Measurements from ENCODE around the gene IL13.

IL13 gene

GRCh38 chr5:132684922-132685720 is 27.1 kb downstream of the IL13 start:
- H2AFZ ChIP-seq (ENCODE audit: low read depth, low read length) = no peak overlapping the region
- no peak overlapping the region for H2BK12ac ChIP-seq (ENCODE audit: low read length in 2 of 2)
- H3K23ac ChIP-seq (ENCODE audit: low read length in 2 of 2) = no peak overlapping the region
- H3K4me1 ChIP-seq (ENCODE audit: control insufficient read depth, insufficient read depth, low read depth, low read length) = no peaks in the 10 kb centered on the region
- H2BK5ac ChIP-seq (ENCODE audit: low read depth, low read length, poor library complexity, severe bottlenecking) = no peak overlapping the region
- H4K8ac ChIP-seq (ENCODE audit: low read length) = no peak overlapping the region
- WGBS = 96% methylated on average over 12 of the region's 12 CpGs
- H3K36me3 ChIP-seq (ENCODE audit: control insufficient read depth in 1 of 2, insufficient read depth in 2 of 2, low read depth in 1 of 2, low read length in 2 of 2) = no peaks in the 10 kb centered on the region
- H3K9ac ChIP-seq (ENCODE audit: low read length) = no peak overlapping the region
- H4K91ac ChIP-seq (ENCODE audit: low read length) = no peak overlapping the region
- H3K9me3 ChIP-seq (ENCODE audit: control insufficient read depth, low read length) = no peaks in the 10 kb centered on the region
- H3K27me3 ChIP-seq (ENCODE audit: control insufficient read depth in 1 of 2, insufficient read depth in 1 of 2, low read length in 2 of 2) = no peaks in the 10 kb centered on the region
- H3K18ac ChIP-seq (ENCODE audit: low read depth in 1 of 2, low read length in 2 of 2) = no peak overlapping the region
- no peak overlapping the region for H3K4ac ChIP-seq (ENCODE audit: low read depth in 1 of 2, low read length in 2 of 2)
- no peak overlapping the region for H2BK15ac ChIP-seq (ENCODE audit: low read depth, poor library complexity, severe bottlenecking)
- DNase-seq = no peak
- no peak overlapping the region for H3K4me3 ChIP-seq (ENCODE audit: insufficient read depth in 1 of 2, low read depth in 1 of 2, low read length in 2 of 2)
- no peak overlapping the region for H3K14ac ChIP-seq (ENCODE audit: low read length in 2 of 2)
- H2AK5ac ChIP-seq (ENCODE audit: low read length, severe bottlenecking) = no peak overlapping the region
- no peak overlapping the region for H3K27ac ChIP-seq (ENCODE audit: low read length, poor library complexity, severe bottlenecking)
- H3K79me1 ChIP-seq (replicated peaks; ENCODE audit: low read length, poor library complexity, severe bottlenecking) = no peaks in the 10 kb centered on the region
- no peak overlapping the region for H2BK120ac ChIP-seq (ENCODE audit: low read depth, low read length)
- no peak overlapping the region for H3K4me2 ChIP-seq (ENCODE audit: low read length, poor library complexity, severe bottlenecking)

GRCh38 chr5:132686193-132686592 is 28.2 kb downstream of the IL13 start:
- H3K14ac ChIP-seq (ENCODE audit: low read length in 2 of 2) = no peak overlapping the region
- no peaks in the 10 kb centered on the region for H3K36me3 ChIP-seq (ENCODE audit: control insufficient read depth in 1 of 2, insufficient read depth in 2 of 2, low read depth in 1 of 2, low read length in 2 of 2)
- H3K27ac ChIP-seq (ENCODE audit: low read length, poor library complexity, severe bottlenecking) = no peak overlapping the region
- no peak overlapping the region for H2AK5ac ChIP-seq (ENCODE audit: low read length, severe bottlenecking)
- no peak for DNase-seq
- no peak overlapping the region for H3K4me2 ChIP-seq (ENCODE audit: low read length, poor library complexity, severe bottlenecking)
- no peak overlapping the region for H2BK12ac ChIP-seq (ENCODE audit: low read length in 2 of 2)
- no peaks in the 10 kb centered on the region for H3K27me3 ChIP-seq (ENCODE audit: control insufficient read depth in 1 of 2, insufficient read depth in 1 of 2, low read length in 2 of 2)
- no peak overlapping the region for H4K91ac ChIP-seq (ENCODE audit: low read length)
- no peaks in the 10 kb centered on the region for H3K9me3 ChIP-seq (ENCODE audit: control insufficient read depth, low read length)
- H2BK5ac ChIP-seq (ENCODE audit: low read depth, low read length, poor library complexity, severe bottlenecking) = no peak overlapping the region
- H3K4me1 ChIP-seq (ENCODE audit: control insufficient read depth, insufficient read depth, low read depth, low read length) = no peaks in the 10 kb centered on the region
- H3K4ac ChIP-seq (ENCODE audit: low read depth in 1 of 2, low read length in 2 of 2) = no peak overlapping the region
- no peak overlapping the region for H2BK120ac ChIP-seq (ENCODE audit: low read depth, low read length)
- H3K9ac ChIP-seq (ENCODE audit: low read length) = no peak overlapping the region
- no peak overlapping the region for H3K4me3 ChIP-seq (ENCODE audit: insufficient read depth in 1 of 2, low read depth in 1 of 2, low read length in 2 of 2)
- WGBS = 100% methylated on average over 1 of the region's 3 CpGs
- H3K23ac ChIP-seq (ENCODE audit: low read length in 2 of 2) = no peak overlapping the region
- no peak overlapping the region for H2AFZ ChIP-seq (ENCODE audit: low read depth, low read length)
- H4K8ac ChIP-seq (ENCODE audit: low read length) = no peak overlapping the region
- H3K79me1 ChIP-seq (replicated peaks; ENCODE audit: low read length, poor library complexity, severe bottlenecking) = no peaks in the 10 kb centered on the region
- H3K18ac ChIP-seq (ENCODE audit: low read depth in 1 of 2, low read length in 2 of 2) = no peak overlapping the region
- H2BK15ac ChIP-seq (ENCODE audit: low read depth, poor library complexity, severe bottlenecking) = no peak overlapping the region

GRCh38 chr5:132687995-132688394 is 30.0 kb downstream of the IL13 start:
- H3K4me3 ChIP-seq (ENCODE audit: insufficient read depth in 1 of 2, low read depth in 1 of 2, low read length in 2 of 2) = no peak overlapping the region
- H3K4me1 ChIP-seq (ENCODE audit: control insufficient read depth, insufficient read depth, low read depth, low read length) = no peaks in the 10 kb centered on the region
- H2BK15ac ChIP-seq (ENCODE audit: low read depth, poor library complexity, severe bottlenecking) = no peak overlapping the region
- H4K91ac ChIP-seq (ENCODE audit: low read length) = no peak overlapping the region
- H3K4me2 ChIP-seq (ENCODE audit: low read length, poor library complexity, severe bottlenecking) = no peak overlapping the region
- no peaks in the 10 kb centered on the region for H3K79me1 ChIP-seq (replicated peaks; ENCODE audit: low read length, poor library complexity, severe bottlenecking)
- H3K27me3 ChIP-seq (ENCODE audit: control insufficient read depth in 1 of 2, insufficient read depth in 1 of 2, low read length in 2 of 2) = no peaks in the 10 kb centered on the region
- no peak overlapping the region for H2BK12ac ChIP-seq (ENCODE audit: low read length in 2 of 2)
- H2AK5ac ChIP-seq (ENCODE audit: low read length, severe bottlenecking) = no peak overlapping the region
- H3K23ac ChIP-seq (ENCODE audit: low read length in 2 of 2) = no peak overlapping the region
- no peak overlapping the region for H2AFZ ChIP-seq (ENCODE audit: low read depth, low read length)
- H2BK5ac ChIP-seq (ENCODE audit: low read depth, low read length, poor library complexity, severe bottlenecking) = no peak overlapping the region
- no peak overlapping the region for H4K8ac ChIP-seq (ENCODE audit: low read length)
- no peak for DNase-seq
- H3K14ac ChIP-seq (ENCODE audit: low read length in 2 of 2) = no peak overlapping the region
- H3K27ac ChIP-seq (ENCODE audit: low read length, poor library complexity, severe bottlenecking) = no peak overlapping the region
- no peaks in the 10 kb centered on the region for H3K9me3 ChIP-seq (ENCODE audit: control insufficient read depth, low read length)
- no peak overlapping the region for H2BK120ac ChIP-seq (ENCODE audit: low read depth, low read length)
- no peak overlapping the region for H3K4ac ChIP-seq (ENCODE audit: low read depth in 1 of 2, low read length in 2 of 2)
- H3K9ac ChIP-seq (ENCODE audit: low read length) = no peak overlapping the region
- H3K18ac ChIP-seq (ENCODE audit: low read depth in 1 of 2, low read length in 2 of 2) = no peak overlapping the region
- H3K36me3 ChIP-seq (ENCODE audit: control insufficient read depth in 1 of 2, insufficient read depth in 2 of 2, low read depth in 1 of 2, low read length in 2 of 2) = no peaks in the 10 kb centered on the region
- WGBS = 96% methylated on average over 4 of the region's 5 CpGs

- H3K4me2 ChIP-seq (ENCODE audit: low read length, poor library complexity, severe bottlenecking) = no peak overlapping the region
- no peaks in the 10 kb centered on the region for H3K79me1 ChIP-seq (replicated peaks; ENCODE audit: low read length, poor library complexity, severe bottlenecking)
- H2BK15ac ChIP-seq (ENCODE audit: low read depth, poor library complexity, severe bottlenecking) = no peak overlapping the region
- no peak overlapping the region for H2AFZ ChIP-seq (ENCODE audit: low read depth, low read length)
- H2BK12ac ChIP-seq (ENCODE audit: low read length in 2 of 2) = no peak overlapping the region
- H4K8ac ChIP-seq (ENCODE audit: low read length) = no peak overlapping the region
- H3K4me3 ChIP-seq (ENCODE audit: insufficient read depth in 1 of 2, low read depth in 1 of 2, low read length in 2 of 2) = no peak overlapping the region
- no peak overlapping the region for H3K18ac ChIP-seq (ENCODE audit: low read depth in 1 of 2, low read length in 2 of 2)
- no peak overlapping the region for H2AK5ac ChIP-seq (ENCODE audit: low read length, severe bottlenecking)
- no peak overlapping the region for H3K4ac ChIP-seq (ENCODE audit: low read depth in 1 of 2, low read length in 2 of 2)
- no peaks in the 10 kb centered on the region for H3K9me3 ChIP-seq (ENCODE audit: control insufficient read depth, low read length)
- no peaks in the 10 kb centered on the region for H3K27me3 ChIP-seq (ENCODE audit: control insufficient read depth in 1 of 2, insufficient read depth in 1 of 2, low read length in 2 of 2)
- DNase-seq = no peak
- H3K27ac ChIP-seq (ENCODE audit: low read length, poor library complexity, severe bottlenecking) = no peak overlapping the region
- H3K23ac ChIP-seq (ENCODE audit: low read length in 2 of 2) = no peak overlapping the region
- H2BK5ac ChIP-seq (ENCODE audit: low read depth, low read length, poor library complexity, severe bottlenecking) = no peak overlapping the region
- WGBS = 86% methylated on average over 6 of the region's 7 CpGs
- no peak overlapping the region for H4K91ac ChIP-seq (ENCODE audit: low read length)
- H2BK120ac ChIP-seq (ENCODE audit: low read depth, low read length) = no peak overlapping the region
- no peak overlapping the region for H3K14ac ChIP-seq (ENCODE audit: low read length in 2 of 2)
- no peaks in the 10 kb centered on the region for H3K4me1 ChIP-seq (ENCODE audit: control insufficient read depth, insufficient read depth, low read depth, low read length)
- no peak overlapping the region for H3K9ac ChIP-seq (ENCODE audit: low read length)
- H3K36me3 ChIP-seq (ENCODE audit: control insufficient read depth in 1 of 2, insufficient read depth in 2 of 2, low read depth in 1 of 2, low read length in 2 of 2) = no peaks in the 10 kb centered on the region
Observed at GRCh38 chr5:132688536-132689339, 30.8 kb downstream of the IL13 start.

Data from mesenchymal stem cell (in vitro differentiated cells and primary cell).